H1 (cell line): ENCODE data around the gene ISOC1. TPM values are rescaled to one million over a fixed set of nuclear protein-coding genes. Genes with fewer than 3 reads are reported as not detected.

ENCODE experiments used
- CHD7 ChIP-seq: fragments of 300-600 bp; sonication (generic); IDR thresholded peaks from 2 replicates; pipeline ENCODE4 v1.7.1; 2012; ENCODE audit warnings: low read length, moderate library complexity, mild to moderate bottlenecking, inconsistent platforms; ENCODE audit not compliant: insufficient replicate concordance
- EZH2 ChIP-seq: fragments of 200-600 bp; sonication (generic); IDR thresholded peaks from 2 replicates; pipeline ENCODE4 v1.7.1; 2012; ENCODE audit warnings: low read depth, mild to moderate bottlenecking, moderate library complexity, low read length, inconsistent platforms; ENCODE audit not compliant: severe bottlenecking
- polyA plus RNA-seq, 7 experiments: library from polyadenylated mRNA; depleted of rRNA in 3 of 7; stranded (reverse) in 5 of 7; unstranded in 2 of 7; fragments of >200 nt in 5 of 7; fragments of 200-250 nt in 2 of 7; gene quantifications; 1 replicate in 5 of 7; 2 replicates in 1 of 7; 4 replicates in 1 of 7; pipeline versions ENCODE4 v1.2.1 to v1.2.3, GENCODE V29; 2011 to 2013; ENCODE audit warnings: missing spikeins in 2 of 7, mixed read lengths in 2 of 7
- total RNA-seq: library from RNA; stranded (reverse); fragmentation: NEBNext Ultra II Directional; extraction: Animal tissue kit (Norgen Biotek cat#: 25700); gene quantifications from 2 replicates; pipeline ENCODE4 v1.2.1, GENCODE V29; 2021

Gene ISOC1
- total and polyA plus RNA-seq, 2 of the 8 experiments (the other 6 are each of a cell fraction or from before 2014, with no cell fraction given): 27.7 to 34.9 TPM

- no peak for TF ChIP-seq CHD7
- no peak for TF ChIP-seq EZH2
Observed at GRCh38 chr5:129065721-129066120, 28.8 kb upstream of the ISOC1 start (continued).
